Measurements from ENCODE around the gene CCDC38. TPM values are rescaled to one million over a fixed set of nuclear protein-coding genes. Genes with fewer than 3 reads are reported as not detected.

CCDC38 gene
- total RNA-seq, 4 donors from 2014 or later: 0.17 TPM; not detected in 3

DNA sequence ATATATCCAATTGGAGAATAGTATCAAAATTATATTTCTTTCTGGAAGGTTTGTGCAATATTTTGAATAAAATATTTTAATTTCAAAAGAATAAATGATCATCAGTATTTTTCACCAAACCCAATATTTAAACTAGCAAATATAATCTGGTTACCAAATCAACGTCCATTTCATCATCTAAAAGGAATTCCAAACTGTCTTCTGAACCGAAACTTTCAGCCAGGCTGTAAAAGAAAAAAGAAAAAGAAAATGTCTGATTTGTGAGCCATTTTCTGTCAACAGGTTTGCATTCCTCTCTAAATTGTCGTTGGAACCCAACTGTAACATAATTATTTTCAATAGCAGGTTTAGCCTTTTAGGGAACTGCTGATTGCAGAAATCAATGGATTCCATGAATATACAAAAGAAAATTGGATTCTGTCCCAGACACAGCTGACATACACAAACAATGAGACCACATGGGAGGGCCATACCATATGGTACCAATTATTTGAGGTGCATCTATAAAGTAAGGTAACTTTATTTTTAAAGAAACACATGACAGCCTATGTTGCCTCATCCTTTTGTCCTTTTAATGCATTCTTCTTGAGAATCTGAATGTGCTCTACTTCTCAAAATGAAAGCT, 61.0 kb downstream of the CCDC38 start:
- intact Hi-C loops (cut with DNase I): no loop called here
- no peak for DNase-seq (ENCODE audit: extremely low spot score)
- no peak overlapping the region for H3K4me3 ChIP-seq
- H3K36me3 ChIP-seq: no peaks in the 10 kb centered on the region
- 50% methylated on average over 3 of the region's 3 CpGs for WGBS
- no peaks in the 10 kb centered on the region for H3K4me1 ChIP-seq
- peaks cover 0 to 7% (median 0%) of the 10 kb centered on the region in 4 donors for H3K9me3 ChIP-seq
- H3K27ac ChIP-seq (replicated peaks in 1 of 4): no peak overlapping the region
- no peaks in the 10 kb centered on the region for H3K27me3 ChIP-seq
- TF ChIP-seq EP300 (IDR thresholded peaks at IDR 0.05): no peak
- TF ChIP-seq POLR2AphosphoS5 (IDR thresholded peaks at IDR 0.05): no peak
- TF ChIP-seq, protein P1, sequence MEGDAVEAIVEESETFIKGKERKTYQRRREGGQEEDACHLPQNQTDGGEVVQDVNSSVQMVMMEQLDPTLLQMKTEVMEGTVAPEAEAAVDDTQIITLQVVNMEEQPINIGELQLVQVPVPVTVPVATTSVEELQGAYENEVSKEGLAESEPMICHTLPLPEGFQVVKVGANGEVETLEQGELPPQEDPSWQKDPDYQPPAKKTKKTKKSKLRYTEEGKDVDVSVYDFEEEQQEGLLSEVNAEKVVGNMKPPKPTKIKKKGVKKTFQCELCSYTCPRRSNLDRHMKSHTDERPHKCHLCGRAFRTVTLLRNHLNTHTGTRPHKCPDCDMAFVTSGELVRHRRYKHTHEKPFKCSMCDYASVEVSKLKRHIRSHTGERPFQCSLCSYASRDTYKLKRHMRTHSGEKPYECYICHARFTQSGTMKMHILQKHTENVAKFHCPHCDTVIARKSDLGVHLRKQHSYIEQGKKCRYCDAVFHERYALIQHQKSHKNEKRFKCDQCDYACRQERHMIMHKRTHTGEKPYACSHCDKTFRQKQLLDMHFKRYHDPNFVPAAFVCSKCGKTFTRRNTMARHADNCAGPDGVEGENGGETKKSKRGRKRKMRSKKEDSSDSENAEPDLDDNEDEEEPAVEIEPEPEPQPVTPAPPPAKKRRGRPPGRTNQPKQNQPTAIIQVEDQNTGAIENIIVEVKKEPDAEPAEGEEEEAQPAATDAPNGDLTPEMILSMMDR (IDR thresholded peaks at IDR 0.05): no peak
- TF ChIP-seq POLR2A (IDR thresholded peaks at IDR 0.05; ENCODE audit: low read depth): no peak

DNA sequence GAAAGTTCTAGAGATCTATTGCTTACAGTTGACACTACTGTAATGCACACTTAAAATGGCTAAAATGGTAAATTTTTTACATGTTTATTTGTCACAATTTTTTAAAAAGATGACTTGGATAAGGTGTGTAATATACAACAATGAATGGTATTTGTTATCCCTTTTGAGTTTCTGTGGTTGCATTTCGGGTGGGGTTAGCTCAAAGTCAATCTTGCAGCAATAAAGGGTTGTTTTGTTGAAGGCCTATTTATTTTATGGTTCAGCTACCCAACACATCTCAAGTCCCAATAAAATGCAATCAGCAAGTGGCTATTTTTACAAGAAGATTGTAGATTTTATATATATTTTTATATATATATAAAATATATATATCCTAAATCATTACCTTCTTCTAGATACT, 61.5 kb downstream of the CCDC38 start:
- no peak for TF ChIP-seq POLR2A (IDR thresholded peaks at IDR 0.05; ENCODE audit: low read depth)
- H3K4me1 ChIP-seq: no peaks in the 10 kb centered on the region
- H3K27ac ChIP-seq (replicated peaks in 1 of 4): no peak overlapping the region
- no peaks in the 10 kb centered on the region for H3K36me3 ChIP-seq
- 94% methylated on average over 1 of the region's 1 CpG for WGBS
- DNase-seq (ENCODE audit: extremely low spot score): no peak
- H3K4me3 ChIP-seq: no peak overlapping the region
- H3K9me3 ChIP-seq: peaks cover 0 to 7% (median 0%) of the 10 kb centered on the region in 4 donors
- H3K27me3 ChIP-seq: no peaks in the 10 kb centered on the region
- intact Hi-C loops (cut with DNase I): no loop called here

DNA sequence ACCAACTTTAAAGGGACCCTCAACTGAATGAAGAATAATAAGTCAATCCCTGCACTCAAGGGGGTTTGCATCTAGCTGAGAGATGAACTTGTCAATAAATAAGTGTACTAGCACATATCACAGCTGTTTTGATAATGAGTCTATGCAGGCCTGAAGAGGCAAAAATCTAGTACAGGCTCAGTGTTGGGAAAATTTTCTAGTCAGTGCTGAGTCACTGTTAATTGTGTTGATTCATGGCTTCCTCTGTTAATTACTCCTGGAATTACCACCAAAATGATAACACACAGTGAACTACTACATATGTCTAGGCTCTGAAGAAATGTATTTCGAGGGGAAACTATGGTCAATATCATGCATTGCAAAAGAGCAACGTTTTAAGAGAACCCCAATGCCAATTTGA, 64.8 kb downstream of the CCDC38 start:
- intact Hi-C loops (cut with DNase I): no loop called here
- no peak overlapping the region for H3K4me3 ChIP-seq
- no peaks in the 10 kb centered on the region for H3K27me3 ChIP-seq
- H3K9me3 ChIP-seq: no peaks in the 10 kb centered on the region
- H3K4me1 ChIP-seq: no peaks in the 10 kb centered on the region
- no peak overlapping the region for H3K27ac ChIP-seq (replicated peaks in 1 of 4)
- DNase-seq (ENCODE audit: extremely low spot score): no peak
- 85% methylated on average over 2 of the region's 2 CpGs for WGBS
- TF ChIP-seq EP300 (IDR thresholded peaks at IDR 0.05): no peak
- H3K36me3 ChIP-seq: peaks cover 0 to 7% (median 3%) of the 10 kb centered on the region in 4 donors

DNA sequence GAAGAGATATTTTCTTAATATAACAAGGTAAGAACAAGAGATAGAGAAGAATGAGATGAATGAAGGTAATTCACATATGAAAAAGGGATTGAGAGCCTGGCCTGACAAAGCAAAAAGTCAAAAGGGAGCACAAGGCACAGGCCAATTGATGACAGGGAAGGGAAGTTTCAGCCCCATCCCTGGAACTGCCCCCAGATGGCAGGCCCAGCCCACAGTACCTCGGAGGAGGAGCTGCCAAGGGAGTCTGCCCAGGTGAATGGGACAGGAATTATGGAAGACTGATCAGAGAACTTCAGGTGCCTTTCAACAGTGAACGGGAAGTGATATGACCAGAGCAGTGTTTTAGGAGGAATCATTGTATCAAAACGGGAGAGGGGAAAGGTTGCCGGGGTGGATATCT, 68.0 kb downstream of the CCDC38 start:
- intact Hi-C loops (cut with DNase I): no loop called here
- peaks cover 0 to 7% (median 3%) of the 10 kb centered on the region in 4 donors for H3K36me3 ChIP-seq

DNA sequence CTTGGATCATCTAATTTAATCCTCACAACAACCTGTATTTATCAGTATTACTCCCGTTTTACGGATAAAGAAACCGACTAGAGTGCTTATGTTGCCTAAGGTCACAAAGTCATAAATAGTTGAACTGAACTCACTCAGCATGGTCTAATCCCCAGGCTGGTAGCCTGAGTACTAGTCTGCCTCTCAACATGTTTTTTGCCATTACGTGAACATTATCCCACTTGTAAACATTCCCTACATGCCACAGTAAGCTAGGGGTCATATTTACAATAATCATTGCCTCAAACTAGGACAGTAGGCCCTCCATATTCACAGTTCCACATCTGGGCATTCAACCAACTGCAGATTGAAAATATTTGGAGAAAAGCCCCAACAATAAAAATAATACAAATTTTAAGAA, 71.5 kb downstream of the CCDC38 start:
- WGBS: 95% methylated on average over 4 of the region's 4 CpGs
- no peaks in the 10 kb centered on the region for H3K9me3 ChIP-seq
- intact Hi-C loops (cut with DNase I): no loop called here

More for the DNA sequence above, 68.0 kb downstream of the CCDC38 start:
- TF ChIP-seq EP300 (IDR thresholded peaks at IDR 0.05) (no peak), POLR2A (IDR thresholded peaks at IDR 0.05; ENCODE audit: low read depth) (no peak), POLR2AphosphoS5 (IDR thresholded peaks at IDR 0.05) (no peak)
- TF ChIP-seq, protein P1 (IDR thresholded peaks at IDR 0.05): no peak
- Histone ChIP-seq H3K27ac (replicated peaks in 1 of 4) (no peak overlapping the region), H3K27me3 (no peaks in the 10 kb centered on the region), H3K9me3 (no peaks in the 10 kb centered on the region), H3K4me3 (no peak overlapping the region), H3K4me1 (no peaks in the 10 kb centered on the region)
- WGBS: 87% methylated on average over 4 of the region's 4 CpGs
- DNase-seq (ENCODE audit: extremely low spot score): no peak

DNA sequence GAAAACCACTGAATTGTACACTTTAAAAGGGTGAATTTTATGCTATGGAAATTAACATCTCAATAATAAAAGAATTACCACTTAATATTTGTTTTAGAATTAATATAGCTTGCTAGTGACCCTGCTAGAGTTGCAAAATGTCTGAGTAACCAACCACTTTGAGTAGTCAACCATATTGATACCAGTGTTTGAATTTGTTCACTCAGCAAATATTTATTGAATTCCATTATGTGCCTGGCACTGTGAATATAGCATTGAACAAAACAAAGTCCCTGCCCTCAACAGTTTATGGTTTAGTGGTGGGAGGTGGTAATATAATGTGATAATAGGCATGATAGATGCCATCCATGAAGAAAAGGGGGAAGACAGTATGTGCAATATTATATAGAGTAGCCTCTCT, 79.1 kb downstream of the CCDC38 start:
- Histone ChIP-seq H3K27me3 (no peaks in the 10 kb centered on the region), H3K4me3 (no peak overlapping the region), H3K4me1 (peaks cover 14 to 20% (median 18%) of the 10 kb centered on the region in 4 donors), H3K36me3 (peaks cover 20 to 54% (median 39%) of the 10 kb centered on the region in 4 donors), H3K27ac (replicated peaks in 1 of 4) (no peak overlapping the region), H3K9me3 (no peaks in the 10 kb centered on the region)
- no peak for DNase-seq (ENCODE audit: extremely low spot score)
- no peak for TF ChIP-seq POLR2AphosphoS5 (IDR thresholded peaks at IDR 0.05)
- TF ChIP-seq POLR2A (IDR thresholded peaks at IDR 0.05; ENCODE audit: low read depth): no peak
- TF ChIP-seq, protein P1 (IDR thresholded peaks at IDR 0.05): no peak
- no peak for TF ChIP-seq EP300 (IDR thresholded peaks at IDR 0.05)
- intact Hi-C loops (cut with DNase I): no loop called here

More for the DNA sequence above, 71.5 kb downstream of the CCDC38 start:
- no peak for TF ChIP-seq EP300 (IDR thresholded peaks at IDR 0.05)
- no peak for TF ChIP-seq POLR2AphosphoS5 (IDR thresholded peaks at IDR 0.05)
- H3K4me1 ChIP-seq: no peaks in the 10 kb centered on the region
- no peak overlapping the region for H3K4me3 ChIP-seq
- peaks cover 7 to 36% (median 17%) of the 10 kb centered on the region in 4 donors for H3K36me3 ChIP-seq
- no peak overlapping the region for H3K27ac ChIP-seq (replicated peaks in 1 of 4)
- DNase-seq (ENCODE audit: extremely low spot score): no peak
- no peaks in the 10 kb centered on the region for H3K27me3 ChIP-seq
